Neural cell (in vitro differentiated cells): ENCODE measurements around the gene UBTF. TPM values are rescaled to one million over a fixed set of nuclear protein-coding genes. Genes with fewer than 3 reads are reported as not detected.

ENCODE experiments used
- H2AFZ ChIP-seq: fragments of 200-600, 300-800 bp; sonication (generic), shearing (Covaris generic); 2 replicates; pipeline ENCODE4 v1.6.0; 2014; ENCODE audit warnings: low read depth, mild to moderate bottlenecking, antibody characterized with exemption, low read length, moderate library complexity
- H3F3A ChIP-seq: fragments of 200-600 bp; shearing (Covaris generic); 2 replicates; pipeline ENCODE4 v1.6.1; 2016; ENCODE audit warnings: mild to moderate bottlenecking, moderate library complexity, mixed read lengths, antibody characterized with exemption, low read length; ENCODE audit not compliant: insufficient read depth, poor library complexity, severe bottlenecking
- H3K27ac ChIP-seq: fragments of 200-600, 300-800 bp; sonication (generic), shearing (Covaris generic); 2 replicates; pipeline ENCODE4 v1.5.1; 2014; ENCODE audit warnings: mild to moderate bottlenecking, low read length, moderate library complexity
- H3K27me3 ChIP-seq: fragments of 300-800, 200-600 bp; sonication (generic), shearing (Covaris generic); 2 replicates; pipeline ENCODE4 v1.6.0; 2014; ENCODE audit warnings: mild to moderate bottlenecking, low read depth, low read length, moderate library complexity; ENCODE audit not compliant: insufficient read depth
- H3K36me3 ChIP-seq: fragments of 300-800, 200-600 bp; sonication (generic), shearing (Covaris generic); 2 replicates; pipeline ENCODE4 v1.5.1; 2014; ENCODE audit warnings: mild to moderate bottlenecking, antibody characterized with exemption, low read length, moderate library complexity; ENCODE audit not compliant: insufficient read depth
- H3K4me2 ChIP-seq: fragments of 300-800, 200-600 bp; sonication (generic), shearing (Covaris generic); 2 replicates; pipeline ENCODE4 v1.6.0; 2014; ENCODE audit warnings: mild to moderate bottlenecking, low read length
- H3K4me3 ChIP-seq: fragments of 300-800, 200-600 bp; sonication (generic), shearing (Covaris generic); 2 replicates; pipeline ENCODE4 v1.5.1; 2014; ENCODE audit warnings: mild to moderate bottlenecking, low read length, moderate library complexity
- H3K79me2 ChIP-seq: fragments of 200-600 bp; shearing (Covaris generic); replicated peaks from 2 replicates; pipeline ENCODE4 v1.6.0; 2014; ENCODE audit warnings: mild to moderate bottlenecking, low read length, moderate library complexity; ENCODE audit not compliant: insufficient read depth
- H3K9ac ChIP-seq: fragments of 300-800, 200-600 bp; sonication (generic), shearing (Covaris generic); 2 replicates; pipeline ENCODE4 v1.6.1; 2016; ENCODE audit warnings: mild to moderate bottlenecking, low read length, mixed read lengths
- H3K9me2 ChIP-seq: fragments of 200-600 bp; shearing (Covaris generic); 2 replicates; pipeline ENCODE4 v1.6.1; 2016; ENCODE audit warnings: mild to moderate bottlenecking, low read length, mixed read lengths; ENCODE audit not compliant: insufficient read depth
- H3K9me3 ChIP-seq: fragments of 200-600, 300-800 bp; sonication (generic), shearing (Covaris generic); 2 replicates; pipeline ENCODE4 v1.6.1; 2016; ENCODE audit warnings: mild to moderate bottlenecking, mixed run types, low read length, moderate library complexity, mixed read lengths
- H4K20me1 ChIP-seq: fragments of 200-600 bp; shearing (Covaris generic); 2 replicates; pipeline ENCODE4 v1.6.1; 2016; ENCODE audit warnings: mild to moderate bottlenecking, mixed run types; ENCODE audit not compliant: insufficient read depth
- CTCF ChIP-seq: fragments of 450-650 bp; IDR thresholded peaks from 2 replicates; pipeline ENCODE4 v1.5.1; 2014; ENCODE audit warnings: antibody characterized with exemption, mild to moderate bottlenecking, moderate library complexity; ENCODE audit not compliant: poor library complexity, severe bottlenecking
- EP300 ChIP-seq: fragments of 450-650 bp; conservative IDR thresholded peaks from 2 replicates; pipeline ENCODE4 v1.6.1; 2014; ENCODE audit warnings: antibody characterized with exemption, mild to moderate bottlenecking, moderate library complexity; ENCODE audit not compliant: poor library complexity, severe bottlenecking
- EZH2 ChIP-seq: fragments of 200-600, 300-800 bp; shearing (Covaris generic), sonication (generic); IDR thresholded peaks from 2 replicates; pipeline ENCODE4 v1.6.1; 2014; ENCODE audit warnings: antibody characterized with exemption, low read length, borderline replicate concordance, mild to moderate bottlenecking; ENCODE audit not compliant: insufficient read depth, poor library complexity, severe bottlenecking
- MXI1 ChIP-seq: fragments of 450-650 bp; conservative IDR thresholded peaks from 2 replicates; pipeline ENCODE4 v1.6.1; 2014; ENCODE audit warnings: antibody characterized with exemption, mild to moderate bottlenecking; ENCODE audit not compliant: poor library complexity, severe bottlenecking
- POLR2AphosphoS5 ChIP-seq: IDR thresholded peaks from 2 replicates; pipeline ENCODE4 v1.6.1; 2012
- RAD21 ChIP-seq: fragments of 450-650 bp; conservative IDR thresholded peaks from 2 replicates; pipeline ENCODE4 v1.6.1; 2014; ENCODE audit warnings: antibody characterized with exemption, mild to moderate bottlenecking, moderate library complexity
- REST ChIP-seq: IDR thresholded peaks from 2 replicates; pipeline ENCODE4 v1.6.1; 2012; ENCODE audit warnings: borderline replicate concordance
- SMC3 ChIP-seq: fragments of 450-650 bp; conservative IDR thresholded peaks from 2 replicates; pipeline ENCODE4 v1.6.1; 2014; ENCODE audit warnings: antibody characterized with exemption, mild to moderate bottlenecking, moderate library complexity; ENCODE audit not compliant: poor library complexity
- TAF1 ChIP-seq: IDR thresholded peaks from 2 replicates; pipeline ENCODE4 v1.6.1; 2012; ENCODE audit warnings: low read depth
- polyA plus RNA-seq: library from polyadenylated mRNA; depleted of rRNA; stranded (reverse); fragments of >200 nt; gene quantifications from 2 replicates; pipeline ENCODE4 v1.2.3, GENCODE V29; 2014

The UBTF gene
- polyA plus RNA-seq, 1 donor from 2014 or later = 73.8 TPM

- Histone ChIP-seq H3K36me3 (peaks cover 19% of the 10 kb centered on the region), H3K4me3 (no peak overlapping the region), H3F3A (no peaks in the 10 kb centered on the region), H3K27me3 (no peaks in the 10 kb centered on the region), H3K9me3 (no peaks in the 10 kb centered on the region), H3K4me2 (no peak overlapping the region), H3K79me2 (peaks cover 9% of the 10 kb centered on the region), H3K27ac (no peak overlapping the region), H4K20me1 (peaks cover 7% of the 10 kb centered on the region), H2AFZ (no peak overlapping the region), H3K9ac (no peak overlapping the region), H3K9me2 (no peaks in the 10 kb centered on the region)
- TF ChIP-seq TAF1 = no peak
These were observed 7.9 kb downstream of the UBTF start for GRCh38 chr17:44211281-44212265.

GRCh38 chr17:44210342-44211192 lies 8.9 kb downstream of the UBTF start:
- no peak overlapping the region for H3K4me3 ChIP-seq
- no peaks in the 10 kb centered on the region for H3K9me2 ChIP-seq
- H3K4me2 ChIP-seq = no peak overlapping the region
- no peak overlapping the region for H3K27ac ChIP-seq
- H3K27me3 ChIP-seq = no peaks in the 10 kb centered on the region
- H3K9me3 ChIP-seq = no peaks in the 10 kb centered on the region
- H3K79me2 ChIP-seq = no peaks in the 10 kb centered on the region
- peaks cover 3% of the 10 kb centered on the region for H4K20me1 ChIP-seq
- no peak overlapping the region for H2AFZ ChIP-seq
- H3K36me3 ChIP-seq = peaks cover 14% of the 10 kb centered on the region
- H3K9ac ChIP-seq = no peak overlapping the region
- no peaks in the 10 kb centered on the region for H3F3A ChIP-seq
- TF ChIP-seq CTCF = peak; percentile 80
- peak; percentile 77 for TF ChIP-seq SMC3
- no peak for TF ChIP-seq REST
- TF ChIP-seq TAF1 = no peak
- TF ChIP-seq RAD21 = peak; percentile 77
- TF ChIP-seq EP300 = no peak
- peak; percentile 35 for TF ChIP-seq MXI1
- TF ChIP-seq EZH2 = no peak
- TF ChIP-seq POLR2AphosphoS5 = peak; percentile 10
